Stimulated activated naive CD4-positive, alpha-beta T cell (primary cell): ENCODE results near the gene ANK3.

Experiments
- DNase-seq, 6 experiments: peaks; one replicate each; lab custom pipeline; 2025; lab: John Stamatoyannopoulos, UW

Gene ANK3

GRCh38 chr10:60175441-60175971 is 214.2 kb downstream of the ANK3 start:
- no peak for DNase-seq

- DNase-seq = no peak
Measured at GRCh38 chr10:60172363-60172990, 217.2 kb downstream of the ANK3 start.

- no peak for DNase-seq
Measured at GRCh38 chr10:60171436-60172013, 218.2 kb downstream of the ANK3 start.

GRCh38 chr10:60170250-60170649 is 219.4 kb downstream of the ANK3 start:
- no peak for DNase-seq

- DNase-seq = no peak
Measured at GRCh38 chr10:60169111-60169510, 220.6 kb downstream of the ANK3 start.

- no peak for DNase-seq
Measured at GRCh38 chr10:60167050-60167449, 222.6 kb downstream of the ANK3 start.

GRCh38 chr10:60163786-60164185 is 225.9 kb downstream of the ANK3 start:
- no peak for DNase-seq

GRCh38 chr10:60162631-60163030 is 227.0 kb downstream of the ANK3 start:
- no peak for DNase-seq

- DNase-seq = no peak
Measured at GRCh38 chr10:60155943-60156683, 233.6 kb downstream of the ANK3 start.

- DNase-seq = no peak
Measured at GRCh38 chr10:60155099-60155877, 234.4 kb downstream of the ANK3 start.

- DNase-seq = no peak
Measured at GRCh38 chr10:60149003-60149402, 240.7 kb downstream of the ANK3 start.

GRCh38 chr10:60148266-60148840 is 241.3 kb downstream of the ANK3 start:
- no peak for DNase-seq

- DNase-seq = no peak
Measured at GRCh38 chr10:60147576-60148265, 242.0 kb downstream of the ANK3 start.

GRCh38 chr10:60147025-60147424 is 242.7 kb downstream of the ANK3 start:
- DNase-seq = no peak

GRCh38 chr10:60144099-60144498 is 245.6 kb downstream of the ANK3 start:
- no peak for DNase-seq

- DNase-seq = no peak
Measured at GRCh38 chr10:60142736-60143135, 246.9 kb downstream of the ANK3 start.

- DNase-seq = no peak
Measured at GRCh38 chr10:60141896-60142559, 247.6 kb downstream of the ANK3 start.

GRCh38 chr10:60140651-60141632 is 248.7 kb downstream of the ANK3 start:
- DNase-seq = no peak

GRCh38 chr10:60139798-60140566 is 249.7 kb downstream of the ANK3 start:
- DNase-seq = no peak
